RKO (cell line): ENCODE measurements around the gene PIGQ.

ENCODE experiments used
- DNase-seq: peaks from one replicate; pipeline ENCODE4 v3.0.0-alpha.2; 2016; ENCODE audit warnings: low spot score

The PIGQ gene

GRCh38 chr16:569445-570254 lies at the start of gene PIGQ:
Gene PIGQ (plus strand): TSS chr16:569968. CDS start chr16:574075, 4,107 bp downstream.
- DNase-seq = peak; percentile 61

DNA sequence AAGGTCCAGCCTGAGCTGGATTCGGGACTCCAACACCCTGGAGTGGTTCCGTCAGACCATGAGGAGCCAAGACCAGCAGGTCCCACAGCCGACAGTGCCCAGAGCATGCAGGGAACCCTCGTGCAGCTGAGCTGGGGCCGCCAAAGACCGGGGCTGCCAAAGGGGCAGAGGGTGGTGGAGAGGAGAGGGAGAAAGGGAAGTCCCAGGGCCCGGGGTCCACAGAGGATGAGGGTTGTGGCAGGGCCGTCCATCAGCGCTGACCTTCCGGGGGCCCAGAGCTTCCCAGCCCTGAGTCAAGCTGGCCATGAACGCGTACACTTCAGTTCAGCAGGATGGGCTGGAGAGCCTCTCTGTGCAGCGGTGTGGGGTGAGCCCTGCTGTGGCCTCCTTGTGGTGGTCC lies 48.9 kb upstream of the PIGQ start:
- DNase-seq = no peak

DNA sequence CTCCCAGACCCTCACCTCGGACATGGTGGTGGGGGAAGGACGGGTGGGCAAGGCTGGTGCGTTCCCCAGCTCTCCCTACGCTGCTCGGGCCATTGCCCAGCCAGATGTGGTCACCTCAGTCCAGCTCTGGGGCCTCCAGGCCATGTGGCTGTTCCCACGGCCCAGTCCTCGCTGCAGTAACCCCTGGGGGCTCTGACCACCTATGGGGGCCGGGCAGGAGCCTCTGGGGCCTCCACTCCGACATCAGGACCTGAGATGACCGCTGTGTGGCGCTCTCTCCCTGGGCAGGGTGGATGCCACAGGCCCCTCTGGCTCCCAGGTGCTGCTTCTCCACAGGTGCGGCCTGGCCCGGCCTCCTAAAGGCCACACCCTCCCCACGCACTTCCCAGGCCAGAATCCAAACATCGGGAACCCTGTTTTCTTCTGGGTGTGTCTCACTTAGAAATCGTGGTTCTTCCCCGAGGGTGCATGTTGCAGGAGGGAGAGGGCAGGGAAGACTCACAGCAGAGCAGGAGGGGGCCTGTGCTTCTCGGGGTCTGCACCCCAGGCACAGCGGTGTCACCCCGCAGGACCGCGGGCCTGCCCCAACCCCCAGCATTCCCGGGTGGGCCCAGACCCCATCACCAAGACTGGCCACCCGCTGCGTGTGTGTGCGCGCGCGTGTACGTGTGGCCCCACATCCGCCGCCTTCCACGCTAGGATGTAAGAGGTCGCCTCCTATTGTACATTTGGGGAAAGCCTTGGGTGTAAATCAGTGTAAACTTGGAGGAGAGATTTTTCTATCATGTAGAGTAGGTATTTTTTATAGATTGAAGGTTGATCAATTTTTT lies 48.2 kb upstream of the PIGQ start:
- no peak for DNase-seq

GRCh38 chr16:522320-523096 lies 47.3 kb upstream of the PIGQ start:
- no peak for DNase-seq

DNA sequence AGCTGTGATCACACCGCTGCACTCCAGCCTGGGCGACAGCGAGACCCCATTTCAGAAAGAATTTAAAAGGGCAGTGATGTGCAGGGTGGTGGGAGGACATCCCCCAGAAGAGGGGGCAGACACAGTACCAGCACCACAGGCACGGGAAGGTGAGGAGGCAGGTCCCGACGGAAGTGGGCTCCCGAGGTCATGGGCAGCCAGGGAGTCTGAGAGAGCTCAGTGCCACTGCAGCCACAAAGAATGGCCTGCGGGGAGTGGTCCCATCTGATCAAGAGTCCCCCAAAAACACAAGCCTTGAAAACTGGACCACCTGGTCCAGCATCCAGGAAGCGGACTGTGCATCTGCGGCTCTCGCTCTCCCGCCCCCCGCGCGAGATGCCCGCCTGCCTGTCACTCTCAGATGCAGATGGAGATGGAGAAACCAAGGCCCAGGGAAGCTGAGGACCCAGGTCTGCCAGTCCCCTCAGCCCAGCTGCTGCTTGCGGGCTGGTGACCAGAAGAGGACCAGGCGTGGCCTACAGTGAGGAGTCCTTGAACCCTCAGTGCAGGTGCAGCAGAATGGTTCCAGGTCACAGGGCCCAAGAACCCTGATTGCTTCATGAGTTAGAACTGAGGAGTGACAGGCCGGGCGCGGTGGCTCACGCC lies 46.5 kb upstream of the PIGQ start:
- no peak for DNase-seq

DNA sequence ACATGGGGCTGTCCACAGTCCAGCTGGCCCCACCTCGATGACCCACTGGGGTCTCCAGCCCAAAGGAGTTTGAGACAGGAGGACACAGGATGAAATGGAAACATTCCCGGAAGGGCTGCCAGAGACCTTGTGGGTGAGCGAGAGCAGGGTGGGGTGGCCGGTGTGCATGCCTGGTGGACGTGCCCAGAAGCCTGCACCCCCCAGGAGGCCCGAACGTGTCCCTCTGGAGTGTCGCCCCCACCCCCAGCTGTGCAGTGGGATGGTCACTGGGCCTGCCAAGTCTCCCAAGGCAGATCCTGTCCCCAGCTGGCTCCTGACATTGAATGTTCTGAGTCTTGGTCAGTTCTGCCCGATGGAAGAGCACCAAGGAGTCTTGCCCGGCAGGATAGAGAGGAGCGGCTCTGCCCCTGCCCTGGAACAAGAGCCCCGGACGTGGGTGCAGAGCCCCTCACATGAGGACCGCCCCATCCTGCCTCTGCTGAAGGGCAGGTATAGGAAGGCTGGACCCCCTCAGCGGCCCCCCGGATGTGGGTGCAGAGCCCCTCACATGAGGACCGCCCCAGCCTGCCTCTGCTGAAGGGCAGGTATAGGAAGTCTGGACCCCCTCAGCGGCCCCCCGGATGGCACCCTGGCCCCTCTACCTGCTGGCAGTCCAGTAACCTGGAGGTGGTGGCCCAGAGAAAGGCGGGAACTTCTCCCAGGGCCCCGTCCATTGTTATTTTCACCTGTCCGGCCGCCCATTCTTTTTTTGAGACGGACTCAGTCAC lies 45.3 kb upstream of the PIGQ start:
- DNase-seq = no peak

GRCh38 chr16:525123-525519 lies 44.6 kb upstream of the PIGQ start:
- DNase-seq = no peak

DNA sequence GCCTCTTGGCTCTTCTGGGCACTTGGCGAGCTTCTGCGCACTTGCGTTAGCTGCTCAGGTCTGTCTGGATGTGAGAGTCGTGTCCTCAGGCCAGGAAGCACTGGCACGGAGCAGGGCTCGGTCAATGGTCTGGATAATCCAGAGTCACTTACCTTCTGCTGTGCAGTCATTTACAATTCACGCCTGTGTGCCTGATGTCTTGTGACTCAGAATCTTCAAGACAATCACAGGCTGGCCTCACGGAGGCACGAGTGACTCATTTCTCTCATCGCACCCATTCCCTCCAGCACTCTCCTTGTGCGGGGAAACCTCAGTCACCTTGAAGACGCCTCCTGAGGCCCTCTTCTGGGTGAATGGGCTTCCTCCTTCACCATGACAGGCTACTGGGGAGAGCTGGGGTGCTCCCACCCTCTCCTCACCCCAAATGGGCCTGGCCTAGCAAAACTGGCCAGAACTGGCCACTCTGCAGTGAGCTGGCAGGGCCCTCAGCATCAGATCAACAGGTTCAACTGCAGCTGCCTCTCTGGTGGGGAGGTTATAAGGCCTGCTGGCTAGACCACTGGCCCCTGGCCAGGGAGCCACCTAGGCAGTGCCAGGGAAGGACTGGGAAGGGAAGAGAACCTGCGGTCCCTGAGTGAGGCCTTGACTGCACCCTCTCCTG lies 44.1 kb upstream of the PIGQ start:
- DNase-seq = peak; percentile 95

DNA sequence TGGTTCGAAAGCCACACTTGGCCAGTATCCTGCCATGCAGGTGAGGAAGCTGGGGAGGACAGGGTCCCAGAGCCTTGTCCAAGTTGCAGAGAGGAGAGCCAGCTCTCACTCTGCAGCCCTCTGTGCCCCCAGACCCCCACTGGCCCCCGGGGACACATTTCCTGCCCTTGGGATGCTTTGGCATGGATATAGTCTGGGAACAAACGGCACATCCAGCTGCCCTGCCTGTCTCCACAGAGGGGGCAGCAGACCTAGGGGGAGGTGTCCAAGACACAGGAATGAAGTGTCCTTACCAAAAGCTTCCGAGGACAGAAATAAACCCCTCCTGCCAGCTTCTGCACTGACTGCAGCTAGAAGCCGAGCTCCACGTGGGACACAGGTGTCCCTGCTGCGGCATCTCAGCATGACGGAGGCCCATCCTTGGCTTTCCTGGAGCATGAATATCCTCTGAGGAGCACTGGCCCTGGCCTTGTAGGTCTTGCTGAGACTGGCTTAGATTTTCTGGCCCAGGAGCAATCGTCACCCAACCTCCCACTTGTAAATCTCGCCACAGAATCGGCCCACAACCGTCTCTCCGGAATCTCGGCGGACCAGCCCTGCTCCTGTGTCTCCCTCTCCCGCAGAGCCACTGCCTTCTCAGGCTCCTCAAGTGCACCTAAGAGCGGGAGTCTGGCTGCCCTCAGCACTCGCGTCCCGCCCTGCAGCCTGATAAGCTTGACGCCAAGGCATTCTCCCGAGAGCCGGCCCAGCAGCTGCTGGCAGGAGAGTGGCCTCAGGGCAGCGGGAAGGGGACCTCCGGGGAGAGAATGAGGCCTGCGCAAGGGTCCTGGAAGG lies 43.4 kb upstream of the PIGQ start:
- peak; percentile 52 for DNase-seq

- DNase-seq = peak; percentile 84
These were observed 42.5 kb upstream of the PIGQ start, which contains the start of gene CAPN15 for GRCh38 chr16:527015-527903. Gene CAPN15 (plus strand): TSS chr16:527712. CDS start chr16:546839, 19,127 bp downstream.

DNA sequence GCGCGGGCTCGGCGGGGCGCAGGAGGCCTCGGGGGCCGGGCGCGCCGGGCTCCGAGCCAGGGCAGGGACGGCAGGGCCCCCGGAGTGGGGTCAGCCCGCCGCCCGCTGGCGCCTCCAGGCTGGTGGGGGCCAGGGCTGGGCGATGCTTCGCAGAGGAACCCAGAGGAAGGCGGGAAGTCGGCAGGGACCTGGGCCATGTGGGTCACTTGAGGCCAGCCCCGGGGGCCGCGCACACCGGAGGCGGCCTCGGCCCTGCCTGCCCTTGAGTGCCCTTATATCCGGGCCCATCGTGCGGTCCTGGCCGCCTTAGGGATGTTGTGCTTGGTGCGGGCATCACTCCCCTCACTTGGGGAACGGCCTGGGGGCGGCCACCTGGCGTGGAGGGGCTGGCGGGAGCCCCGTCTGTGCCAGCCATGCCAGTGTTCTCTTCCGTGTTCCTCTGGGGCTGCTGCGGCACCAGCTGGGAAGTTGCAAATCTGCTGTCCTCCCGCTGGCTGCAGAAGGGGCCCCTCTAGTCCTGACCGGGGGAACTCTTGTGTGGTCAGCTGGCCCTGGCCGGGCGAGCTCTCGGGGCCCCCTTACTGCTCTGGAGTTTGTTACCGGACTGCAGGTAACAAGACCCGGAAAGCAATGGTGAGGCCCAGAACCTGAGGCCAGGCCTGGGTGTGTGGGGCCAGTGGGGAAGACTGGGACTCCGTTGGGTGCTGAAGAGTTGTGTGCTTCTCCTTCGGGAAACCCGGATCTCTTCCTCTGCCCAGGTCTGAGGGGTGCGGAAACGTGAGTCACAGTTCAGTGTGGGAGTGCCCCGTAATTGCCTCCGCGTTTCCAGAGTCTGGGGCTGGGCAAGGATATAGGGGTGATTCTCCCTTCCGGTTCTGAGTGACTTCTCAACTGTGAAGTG lies 41.4 kb upstream of the PIGQ start:
- peak; percentile 95 for DNase-seq

GRCh38 chr16:529012-529575 lies 40.7 kb upstream of the PIGQ start:
- no peak for DNase-seq

DNA sequence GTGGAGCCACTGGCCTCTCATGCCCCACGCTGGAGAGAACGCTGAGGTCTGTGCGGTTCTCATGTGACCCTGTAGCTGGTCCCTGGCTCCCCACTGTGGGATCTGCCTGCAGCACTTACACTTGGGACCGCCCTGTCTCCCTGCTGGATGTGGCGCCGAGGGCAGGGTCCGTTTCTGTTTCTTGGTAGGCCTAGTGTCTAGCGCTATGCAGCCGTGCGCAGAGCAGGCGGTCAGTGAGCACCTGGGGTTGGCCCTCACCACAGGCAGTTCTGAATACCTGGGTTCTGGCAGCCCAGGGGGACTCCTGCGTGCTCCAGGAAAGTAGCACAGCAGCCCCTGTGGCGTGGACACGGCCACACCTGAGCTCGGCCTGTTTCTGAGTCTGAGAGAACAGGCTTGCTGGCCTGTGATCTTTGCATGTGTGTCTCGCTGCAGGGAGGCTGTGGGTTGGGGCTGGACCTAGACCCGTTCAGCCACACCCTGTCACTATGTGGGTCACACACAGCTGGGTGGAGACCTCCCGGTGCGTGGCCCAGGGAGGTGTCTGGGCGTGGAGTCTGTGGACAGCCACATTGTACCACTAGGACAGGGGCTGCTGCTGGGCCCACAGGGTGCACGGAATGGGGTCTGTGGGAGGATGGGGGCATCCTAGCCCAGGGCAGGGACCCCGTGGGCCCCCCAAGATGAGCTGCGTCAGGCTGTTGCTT lies 39.5 kb upstream of the PIGQ start:
- no peak for DNase-seq

- no peak for DNase-seq
These were observed 38.2 kb upstream of the PIGQ start for GRCh38 chr16:531494-532125.

GRCh38 chr16:533391-534123 lies 36.2 kb upstream of the PIGQ start:
- no peak for DNase-seq
